Measurements from ENCODE around the gene TFPI. TPM values are rescaled to one million over a fixed set of nuclear protein-coding genes. Genes with fewer than 3 reads are reported as not detected.
A peak's percentile ranks its signal among the peaks of the same experiment; 100 is the strongest.
"Not testable (repeated sequence)": the region's sequence is repeated elsewhere in the genome, so short reads cannot be mapped to it uniquely, and the experiment has no call there.

The TFPI gene
- 66.7 TPM for total RNA-seq (ENCODE audit: insufficient read depth, low replicate concordance)

GRCh38 chr2:187554011-187554703 lies at the start of gene TFPI:
Gene TFPI (minus strand): TSS chr2:187554435. CDS start chr2:187503768, 50,667 bp downstream.
- peak; percentile 86 for DNase-seq (ENCODE audit: low spot score)

GRCh38 chr2:187594801-187595200 lies 40.6 kb upstream of the TFPI start:
- no peak for DNase-seq (ENCODE audit: low spot score)

- no peak for DNase-seq (ENCODE audit: low spot score)
Observed at GRCh38 chr2:187593697-187594096, 39.5 kb upstream of the TFPI start.

- DNase-seq (ENCODE audit: low spot score): no peak
Observed at GRCh38 chr2:187593098-187593497, 38.9 kb upstream of the TFPI start.

GRCh38 chr2:187590175-187590574 lies 35.9 kb upstream of the TFPI start:
- no peak for DNase-seq (ENCODE audit: low spot score)

GRCh38 chr2:187586011-187586641 lies 31.9 kb upstream of the TFPI start:
- DNase-seq (ENCODE audit: low spot score): no peak

GRCh38 chr2:187581125-187581896 lies 27.1 kb upstream of the TFPI start:
- peak; percentile 26 for DNase-seq (ENCODE audit: low spot score)

GRCh38 chr2:187580462-187581124 lies 26.4 kb upstream of the TFPI start:
- DNase-seq (ENCODE audit: low spot score): peak; percentile 74

- DNase-seq (ENCODE audit: low spot score): no peak
Observed at GRCh38 chr2:187577310-187577709, 23.1 kb upstream of the TFPI start.

GRCh38 chr2:187576906-187577305 lies 22.7 kb upstream of the TFPI start:
- peak; percentile 84 for DNase-seq (ENCODE audit: low spot score)

- no peak for DNase-seq (ENCODE audit: low spot score)
Observed at GRCh38 chr2:187575751-187576067, 21.5 kb upstream of the TFPI start.

GRCh38 chr2:187574969-187575750 lies 20.9 kb upstream of the TFPI start:
- peak; percentile 67 for DNase-seq (ENCODE audit: low spot score)

- DNase-seq (ENCODE audit: low spot score): no peak
Observed at GRCh38 chr2:187573722-187574121, 19.5 kb upstream of the TFPI start.

GRCh38 chr2:187571996-187572395 lies 17.8 kb upstream of the TFPI start:
- DNase-seq (ENCODE audit: low spot score): not testable (repeated sequence)

GRCh38 chr2:187569571-187569970 lies 15.3 kb upstream of the TFPI start:
- no peak for DNase-seq (ENCODE audit: low spot score)

GRCh38 chr2:187569042-187569441 lies 14.8 kb upstream of the TFPI start:
- no peak for DNase-seq (ENCODE audit: low spot score)

- peak; percentile 60 for DNase-seq (ENCODE audit: low spot score)
Observed at GRCh38 chr2:187567126-187567525, 12.9 kb upstream of the TFPI start.

GRCh38 chr2:187566712-187567111 lies 12.5 kb upstream of the TFPI start:
- DNase-seq (ENCODE audit: low spot score): no peak

- DNase-seq (ENCODE audit: low spot score): no peak
Observed at GRCh38 chr2:187566266-187566665, 12.0 kb upstream of the TFPI start.

- DNase-seq (ENCODE audit: low spot score): not testable (repeated sequence)
Observed at GRCh38 chr2:187565618-187566017, 11.4 kb upstream of the TFPI start.

GRCh38 chr2:187556493-187556892 lies 2.3 kb upstream of the TFPI start:
- not testable (repeated sequence) for DNase-seq (ENCODE audit: low spot score)
